GM21381 (cell line): Measurements from ENCODE around the gene TLE4.
"Not testable (repeated sequence)": the region's sequence is repeated elsewhere in the genome, so short reads cannot be mapped to it uniquely, and the experiment has no call there.

Experiments used
- ATAC-seq: cut with Tn5 transposase; IDR thresholded peaks from one replicate; pipeline ENCODE4 v1.9.1; 2021; ENCODE audit warnings: mild to moderate bottlenecking, moderate library complexity; ENCODE audit not compliant: unreplicated experiment

TLE4 gene

GRCh38 chr9:79571309-79572031, at the start of gene TLE4:
Gene TLE4, plus strand, starts transcription at chr9:79571965. Its CDS starts 826 bp downstream, at chr9:79572791.
- ATAC-seq = peak; percentile 83

DNA sequence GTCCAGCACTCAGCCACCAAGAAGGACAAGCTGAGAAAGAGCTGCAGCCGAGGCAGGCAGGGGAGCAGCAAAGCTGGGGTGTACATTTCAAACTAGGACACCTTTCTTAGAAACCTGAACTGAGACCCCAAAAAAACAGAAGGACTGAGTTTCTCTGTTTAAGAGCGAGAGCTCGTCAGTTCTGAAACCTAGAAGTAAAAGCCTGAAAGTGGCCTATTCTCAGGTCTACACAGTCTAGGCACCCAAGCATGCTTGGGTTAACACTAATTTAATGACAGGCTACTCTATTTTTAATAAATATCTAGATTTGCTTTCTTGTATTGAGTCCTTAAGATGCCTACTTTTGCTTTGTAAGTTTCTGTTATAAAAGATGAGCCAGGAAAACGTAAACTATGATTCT, 49.0 kb upstream of the TLE4 start:
- no peak for ATAC-seq

- ATAC-seq = no peak
Observed at GRCh38 chr9:79524266-79524665, 47.5 kb upstream of the TLE4 start.

DNA sequence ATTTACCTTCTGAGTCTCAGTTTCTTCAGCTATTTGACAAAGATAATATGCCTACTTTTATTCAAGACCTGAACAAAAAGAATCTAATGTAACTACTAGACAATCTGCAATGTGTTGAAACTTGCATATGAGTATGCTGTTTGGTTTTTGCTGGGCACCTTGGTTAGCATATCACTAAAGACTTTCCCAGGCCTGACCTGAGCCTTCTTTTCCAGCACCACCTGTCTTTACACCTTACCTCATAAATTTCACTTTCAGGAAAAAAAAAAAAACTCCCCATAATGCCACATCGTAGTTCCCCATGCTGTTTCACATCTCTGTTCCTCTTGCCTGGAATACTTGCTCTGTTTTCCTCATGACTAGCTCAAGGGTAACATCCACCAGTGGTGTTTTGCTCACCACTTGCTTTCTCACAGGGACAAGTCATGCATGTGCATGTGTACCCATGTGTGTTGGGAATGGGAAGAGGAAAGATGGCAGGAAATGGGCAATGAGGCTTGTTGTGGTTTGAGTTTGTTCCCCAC, 45.6 kb upstream of the TLE4 start:
- ATAC-seq = no peak

DNA sequence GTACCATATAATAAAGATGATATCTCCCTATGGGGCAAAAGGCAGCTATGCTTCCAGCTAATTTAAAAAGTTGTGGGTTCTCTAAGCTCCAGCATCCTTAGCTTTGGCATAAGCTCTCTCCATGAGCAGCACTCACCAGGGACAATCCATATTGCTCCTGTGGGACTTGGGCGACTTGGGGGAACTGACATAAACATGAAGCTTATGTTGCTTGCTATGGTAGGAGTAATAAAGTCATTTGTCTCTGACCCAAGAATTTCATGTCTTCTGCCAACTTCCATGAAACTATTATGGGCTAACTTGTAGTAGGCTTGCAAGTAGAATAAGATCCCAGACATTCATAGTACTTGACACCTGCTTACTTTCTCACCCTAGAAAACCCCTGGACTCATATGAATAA, 36.2 kb upstream of the TLE4 start:
- no peak for ATAC-seq

- no peak for ATAC-seq
Observed at GRCh38 chr9:79537838-79538237, 33.9 kb upstream of the TLE4 start.

DNA sequence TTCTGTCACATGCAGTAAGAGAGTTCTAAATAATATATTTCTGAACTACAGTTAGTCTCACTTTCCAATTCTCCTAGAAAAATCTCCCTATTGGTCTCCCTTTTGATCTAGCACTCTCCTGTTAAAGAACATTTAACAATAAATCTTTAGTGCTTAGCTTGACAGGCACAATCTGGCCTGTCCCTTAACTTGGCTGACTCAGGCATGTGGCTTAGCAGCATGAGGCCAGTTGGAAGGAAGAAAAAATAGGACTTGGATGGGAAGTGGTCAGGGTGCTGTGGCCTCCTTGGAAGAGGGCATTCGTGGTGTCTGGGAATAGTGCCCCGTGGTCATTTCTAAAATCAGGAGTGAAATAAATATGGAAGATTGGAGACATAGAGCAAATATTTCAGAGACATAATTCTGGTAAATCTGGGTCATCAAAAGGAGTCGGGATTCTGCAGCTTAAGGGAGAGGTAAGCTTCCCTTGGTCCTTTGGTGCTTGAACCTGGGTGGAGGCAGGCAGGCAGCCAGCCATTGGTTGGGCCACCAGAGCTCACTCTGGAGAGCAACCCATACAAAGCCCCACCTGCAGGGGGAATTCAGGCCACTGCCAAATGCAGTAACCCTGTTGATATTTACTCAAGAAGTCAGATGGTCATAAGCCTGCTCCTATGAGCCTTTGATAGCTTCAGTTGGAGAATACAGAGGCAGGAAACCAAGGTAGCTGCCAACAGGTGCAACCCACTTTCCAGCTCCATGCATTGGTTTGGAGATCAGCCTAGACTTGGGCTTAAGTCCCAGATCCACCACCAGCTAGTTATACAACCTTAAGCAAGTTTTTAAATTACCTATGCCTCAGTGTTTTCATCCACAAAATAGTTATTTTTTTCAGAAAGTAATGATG, 28.8 kb upstream of the TLE4 start:
- ATAC-seq = no peak

DNA sequence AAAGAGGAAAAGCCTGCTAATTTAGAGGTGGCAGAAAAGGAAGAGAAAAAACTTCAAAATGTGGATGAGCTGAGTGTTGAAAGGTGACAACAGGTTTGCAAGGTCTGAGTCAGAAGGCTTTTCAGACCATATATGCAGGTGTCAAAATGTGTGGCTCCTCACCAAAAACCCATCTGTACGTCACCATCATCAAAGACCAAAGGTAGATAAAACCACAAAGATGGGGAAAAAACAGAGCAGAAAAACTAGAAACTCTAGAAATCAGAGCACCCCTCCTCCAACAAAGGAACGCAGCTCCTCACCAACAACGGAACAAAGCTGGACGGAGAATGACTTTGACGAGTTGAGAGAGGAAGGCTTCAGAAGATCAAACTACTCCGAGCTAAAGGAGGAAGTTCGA, 27.4 kb upstream of the TLE4 start:
- not testable (repeated sequence) for ATAC-seq

- ATAC-seq = no peak
Observed at GRCh38 chr9:79551586-79551985, 20.2 kb upstream of the TLE4 start.

DNA sequence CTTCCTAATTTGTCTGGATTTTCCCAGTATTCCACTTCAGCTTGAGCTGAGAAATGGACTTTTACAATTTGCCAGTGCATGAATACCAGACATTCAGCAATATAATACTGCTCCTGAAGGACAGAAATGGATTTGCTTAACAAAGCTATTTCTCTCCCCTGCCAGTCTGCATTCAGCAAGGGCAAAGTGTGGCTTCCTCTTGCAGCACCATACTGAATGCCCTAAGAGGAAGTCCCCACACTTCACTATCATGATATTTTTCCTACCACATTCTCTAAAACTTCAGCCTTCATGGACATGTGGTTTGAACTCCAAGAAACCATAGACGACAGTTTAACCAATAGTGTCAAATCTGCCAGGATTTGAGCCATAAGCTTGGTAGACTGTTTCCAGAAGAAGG, 19.8 kb upstream of the TLE4 start:
- no peak for ATAC-seq

DNA sequence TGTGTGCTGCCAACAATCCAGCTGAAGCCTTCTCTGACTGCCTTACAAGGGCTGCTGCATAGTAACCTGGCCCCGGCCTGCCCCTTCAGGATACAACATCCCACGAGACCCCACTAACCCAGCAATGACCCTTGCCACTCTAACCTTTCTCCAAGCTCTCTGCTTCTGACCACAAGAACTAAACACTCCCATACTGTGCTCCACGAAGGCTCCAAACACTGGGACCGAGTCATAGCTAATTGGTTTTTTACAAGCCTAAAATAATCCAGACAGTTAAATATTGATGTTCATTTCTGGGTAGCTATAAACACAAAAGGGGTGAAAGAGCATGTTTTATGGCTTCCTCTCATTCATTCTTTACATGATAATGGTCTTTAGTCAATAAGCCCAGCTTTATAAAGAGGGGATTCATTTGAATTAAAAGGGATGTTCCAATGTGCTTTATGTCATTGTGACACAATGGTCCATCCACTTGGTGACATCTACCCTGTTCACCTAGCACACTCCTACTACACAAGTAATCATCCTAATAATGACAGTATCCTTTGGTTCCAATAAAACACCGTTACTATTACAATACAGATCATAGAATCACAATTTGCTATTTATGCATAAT, 16.2 kb upstream of the TLE4 start:
- ATAC-seq = no peak

- ATAC-seq = no peak
Observed at GRCh38 chr9:79559495-79560181, 12.1 kb upstream of the TLE4 start.

DNA sequence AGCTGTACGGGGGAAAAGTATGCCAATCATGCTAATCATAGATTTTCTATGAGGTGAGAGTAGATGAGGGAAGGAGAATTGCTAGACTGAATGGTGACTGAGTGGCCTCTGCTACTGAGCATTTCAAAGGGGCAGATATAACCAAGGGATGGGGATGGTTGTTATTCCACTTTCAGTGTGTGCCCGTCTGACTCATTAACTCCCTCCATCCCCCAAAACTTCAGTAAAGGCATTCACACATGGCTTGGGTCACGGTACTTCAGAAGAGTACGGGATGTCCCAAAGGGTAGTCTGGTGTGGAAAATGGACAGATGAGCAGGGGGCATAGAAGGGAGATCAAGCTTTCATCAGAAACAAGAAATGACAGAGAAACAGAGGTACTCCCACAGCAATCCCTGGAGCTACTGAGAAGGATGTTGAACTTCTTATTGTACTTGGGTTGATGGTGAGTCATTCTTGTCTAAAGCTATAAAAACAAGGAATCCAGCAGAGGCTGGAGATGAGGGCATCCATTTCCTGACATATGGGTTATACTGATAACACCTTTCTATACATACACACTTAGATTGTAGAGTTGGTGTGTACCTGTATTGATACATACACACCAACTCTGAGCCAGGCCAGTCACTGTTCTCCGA, 8.9 kb upstream of the TLE4 start:
- ATAC-seq = no peak

DNA sequence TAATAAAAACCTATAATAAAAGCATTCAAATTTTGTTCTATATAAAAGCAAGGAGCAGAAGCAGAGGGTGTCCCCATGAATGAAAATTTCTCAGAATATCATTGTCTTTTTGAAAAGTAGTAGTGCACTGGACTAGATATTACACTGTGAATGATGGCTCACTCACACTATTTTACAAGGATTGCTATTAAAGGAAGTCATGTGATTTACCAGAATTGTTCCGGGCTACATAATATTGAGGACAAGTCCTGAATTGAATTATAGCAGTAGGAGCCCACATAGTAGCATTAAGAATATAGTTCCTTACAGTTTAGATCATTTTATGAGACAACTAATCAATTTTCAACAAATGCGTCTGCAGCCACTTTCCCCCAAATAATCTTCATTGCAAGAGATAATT, 7.7 kb upstream of the TLE4 start:
- ATAC-seq = no peak

- peak; percentile 97 for ATAC-seq
Observed at GRCh38 chr9:79565245-79565644, 6.5 kb upstream of the TLE4 start.

- ATAC-seq = no peak
Observed at GRCh38 chr9:79567671-79568098, 4.1 kb upstream of the TLE4 start.

DNA sequence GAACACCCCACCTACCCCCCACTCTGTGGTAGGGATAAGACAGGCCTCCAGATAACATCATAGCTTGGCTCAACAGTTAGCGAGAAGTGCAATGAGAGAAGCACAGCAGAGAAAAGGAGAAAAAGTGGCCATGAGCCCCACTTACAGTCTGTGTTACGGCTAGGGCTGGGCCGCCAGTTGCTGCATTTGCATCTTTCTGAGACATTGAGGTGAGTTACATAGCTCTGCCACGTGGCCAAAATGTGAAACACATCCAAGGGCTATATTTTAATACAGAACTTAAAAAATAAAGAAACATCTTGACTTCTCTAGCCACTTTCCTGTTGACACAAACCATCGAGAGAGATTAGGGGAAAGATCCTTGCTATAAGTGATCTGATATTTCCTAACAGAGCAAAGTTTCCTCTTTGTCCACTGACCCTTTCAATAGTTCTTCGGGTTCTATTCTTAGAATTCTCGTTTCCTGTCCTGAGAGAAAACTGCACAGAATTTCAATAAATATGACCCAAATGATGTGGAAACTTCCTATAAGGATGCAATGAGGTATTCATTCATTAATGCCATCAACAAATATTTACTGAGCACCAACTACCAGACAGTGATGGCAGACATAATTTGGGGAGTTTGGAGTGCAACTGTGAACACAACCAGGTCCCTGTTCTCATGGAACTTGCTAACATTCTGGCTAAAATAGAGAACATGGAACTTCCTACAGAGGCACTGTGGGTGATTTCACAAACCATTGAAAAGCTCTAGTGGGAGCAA, 3.2 kb upstream of the TLE4 start:
- ATAC-seq = no peak

DNA sequence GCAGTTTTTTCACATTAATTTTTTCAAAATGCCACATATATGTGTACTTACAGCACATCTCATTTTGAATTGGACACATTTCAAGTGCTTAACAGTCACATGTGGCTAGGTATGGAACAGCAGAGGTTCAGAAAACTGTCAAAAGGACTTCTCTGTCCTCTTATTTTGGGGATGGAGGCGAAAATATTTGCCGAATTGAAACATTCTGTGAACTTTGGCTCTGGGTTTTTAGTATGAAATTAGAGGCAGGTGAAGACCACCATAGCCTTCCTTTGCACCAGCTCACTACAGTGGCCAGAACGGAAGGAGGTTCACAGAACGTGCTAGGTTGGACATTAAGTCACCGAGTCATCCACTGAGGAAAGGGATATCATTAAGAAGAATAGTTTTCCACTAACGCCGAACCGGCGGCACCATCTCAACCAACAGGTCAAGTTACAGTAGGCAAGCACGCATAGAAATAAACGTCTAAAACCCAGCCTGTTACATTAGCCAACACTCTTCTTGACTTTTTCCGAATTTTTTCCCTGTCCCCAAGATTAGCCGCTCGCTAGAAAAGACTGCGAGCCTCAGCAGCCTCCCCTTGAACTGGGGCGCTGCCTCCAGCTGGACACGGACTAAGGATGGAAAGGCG, 1.8 kb upstream of the TLE4 start:
- no peak for ATAC-seq
